Measurements from ENCODE around the gene MIPOL1. TPM values are rescaled to one million over a fixed set of nuclear protein-coding genes. Genes with fewer than 3 reads are reported as not detected.

Gene MIPOL1
- polyA plus RNA-seq, 12 donors, result 2.8 to 8.9 (median 5.9) TPM; not detected in 1

DNA sequence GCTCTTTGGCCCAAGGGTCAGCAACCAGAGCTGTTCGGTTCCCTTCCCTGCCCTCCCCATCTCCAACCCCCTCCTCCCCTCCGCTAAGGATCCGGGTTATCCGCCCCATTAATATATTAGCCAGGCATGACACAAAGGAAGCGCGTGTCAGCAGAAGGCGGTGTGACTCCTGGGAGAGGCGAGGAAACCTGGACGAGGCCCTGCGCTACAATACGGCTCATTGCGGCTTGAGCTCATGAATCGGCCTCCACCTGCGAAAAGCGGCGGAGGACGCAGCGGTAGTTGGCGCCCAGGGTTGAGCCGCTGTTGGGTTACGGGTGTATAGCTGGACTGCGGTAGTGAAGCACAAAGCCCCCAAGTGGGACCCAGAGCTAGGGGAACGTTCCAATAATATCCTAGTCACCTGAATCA is 387.4 kb downstream of the MIPOL1 start:
- DNase-seq, result no peak

DNA sequence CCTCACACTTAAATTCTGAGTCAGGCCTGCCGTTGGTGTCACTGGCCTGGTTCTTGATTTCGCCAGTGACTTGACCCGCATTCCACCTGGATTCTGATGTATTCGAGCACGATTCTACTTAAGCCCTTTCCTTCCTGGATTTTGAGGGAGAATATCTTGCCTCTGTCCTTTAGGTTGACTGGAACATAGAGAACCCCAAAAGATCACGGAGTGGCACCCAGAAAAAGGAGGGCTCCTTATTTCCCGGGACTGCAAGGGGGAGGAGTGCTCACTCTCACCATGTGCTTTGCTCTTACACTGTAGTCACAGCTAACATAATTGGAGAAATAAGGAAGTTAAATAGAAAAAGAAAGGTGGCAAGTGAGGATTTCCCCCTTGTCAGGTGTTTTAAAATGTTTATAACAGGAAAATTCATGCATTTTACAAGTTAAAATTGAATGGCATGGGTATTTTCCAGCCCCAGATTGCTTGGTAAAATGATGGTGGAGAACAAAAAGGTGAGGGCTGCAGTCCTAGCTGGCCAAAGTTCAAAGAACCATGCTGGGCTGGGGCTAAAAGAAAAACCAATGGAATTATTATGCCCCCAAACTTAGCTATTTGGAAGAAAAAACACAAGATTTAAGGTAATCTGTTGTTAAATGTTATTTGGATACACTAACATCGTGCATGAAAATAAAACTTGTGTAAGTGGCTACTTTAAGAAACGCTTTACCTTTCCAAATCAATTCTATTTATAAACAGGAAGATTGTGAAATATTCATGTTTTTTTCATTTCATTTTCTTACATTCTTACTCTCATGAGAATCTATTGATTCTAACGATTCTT is 388.4 kb downstream of the MIPOL1 start:
- DNase-seq, result no peak

GRCh38 chr14:37586797-37587130 is 389.0 kb downstream of the MIPOL1 start:
- DNase-seq, result no peak

- DNase-seq, result no peak
Measured at GRCh38 chr14:37587131-37587803, 389.5 kb downstream of the MIPOL1 start.

DNA sequence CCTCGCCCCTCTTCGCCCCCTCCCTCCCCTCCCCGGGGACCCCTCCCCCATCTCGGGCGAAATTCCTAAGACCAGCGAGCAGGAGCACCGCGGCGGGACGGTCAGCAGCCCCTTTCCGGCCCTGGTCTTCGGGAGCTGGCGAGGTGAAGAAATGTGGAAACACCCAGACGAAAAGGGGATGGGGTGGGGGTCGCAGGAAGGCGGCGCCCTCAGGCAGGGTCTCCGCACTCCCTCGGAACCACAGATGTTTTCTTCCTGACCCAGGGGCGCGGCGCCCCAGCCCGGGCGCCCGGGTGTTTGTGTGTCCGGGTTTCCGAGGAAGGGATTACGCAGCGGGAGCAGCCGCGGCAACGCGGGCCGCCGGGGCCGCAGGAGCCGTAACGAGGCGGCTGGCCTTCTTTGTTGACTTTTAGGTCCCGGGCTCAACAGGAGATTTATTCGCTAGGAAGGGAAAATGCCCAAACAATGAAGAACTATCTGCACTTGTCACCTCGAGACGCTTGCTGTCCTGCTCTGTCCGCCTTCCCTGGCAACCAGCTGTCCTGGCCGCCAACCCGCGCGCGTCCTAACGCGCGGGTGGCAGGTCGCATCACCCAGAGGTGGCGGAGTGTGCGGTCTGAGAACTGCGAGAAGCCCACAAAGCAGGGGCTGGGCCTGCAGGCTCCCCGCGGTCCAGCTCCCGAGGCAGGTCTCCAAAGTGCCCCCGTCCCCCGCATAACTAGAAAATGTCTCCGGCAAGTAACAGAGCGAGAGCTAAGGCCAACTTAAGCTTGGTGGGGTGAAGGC is 390.3 kb downstream of the MIPOL1 start:
- no peak for DNase-seq

- no peak for DNase-seq
Measured at GRCh38 chr14:37588667-37588955, 390.9 kb downstream of the MIPOL1 start.

DNA sequence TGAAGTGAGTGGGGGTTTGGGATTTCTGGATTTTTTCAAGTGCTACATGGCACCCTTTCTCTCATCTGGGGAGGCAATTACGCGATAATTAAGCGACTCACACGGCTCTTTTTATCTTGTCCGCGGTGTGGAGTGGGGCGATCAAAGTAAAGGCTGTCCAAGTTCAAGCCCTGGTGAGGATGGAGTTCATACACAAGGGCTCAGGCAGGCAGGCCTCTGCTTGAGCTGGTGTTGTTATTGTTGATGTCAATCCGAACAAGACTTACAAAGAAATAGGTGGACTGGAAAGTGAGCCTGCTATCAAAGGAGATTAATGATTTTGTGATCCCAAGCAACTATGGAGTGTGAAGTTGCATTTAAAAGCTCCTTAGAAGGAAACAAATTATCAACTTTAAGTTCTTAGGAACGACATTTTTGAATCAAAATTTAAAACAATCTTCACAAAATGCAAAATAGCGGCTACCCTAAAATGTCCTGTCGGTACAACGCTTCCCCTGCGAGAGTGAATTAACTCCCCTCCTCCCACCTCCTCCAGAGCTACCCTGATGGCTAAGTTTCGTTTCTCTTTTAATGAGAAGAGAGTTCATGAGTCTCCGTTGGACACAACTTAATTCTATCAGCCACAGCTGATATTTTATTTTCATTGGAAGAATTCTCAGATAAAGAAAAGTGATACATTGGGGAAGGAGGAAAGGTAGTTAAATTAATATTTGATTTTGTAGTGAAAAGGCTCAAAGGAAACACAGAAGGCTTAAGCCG is 391.4 kb downstream of the MIPOL1 start:
- no peak for DNase-seq

DNA sequence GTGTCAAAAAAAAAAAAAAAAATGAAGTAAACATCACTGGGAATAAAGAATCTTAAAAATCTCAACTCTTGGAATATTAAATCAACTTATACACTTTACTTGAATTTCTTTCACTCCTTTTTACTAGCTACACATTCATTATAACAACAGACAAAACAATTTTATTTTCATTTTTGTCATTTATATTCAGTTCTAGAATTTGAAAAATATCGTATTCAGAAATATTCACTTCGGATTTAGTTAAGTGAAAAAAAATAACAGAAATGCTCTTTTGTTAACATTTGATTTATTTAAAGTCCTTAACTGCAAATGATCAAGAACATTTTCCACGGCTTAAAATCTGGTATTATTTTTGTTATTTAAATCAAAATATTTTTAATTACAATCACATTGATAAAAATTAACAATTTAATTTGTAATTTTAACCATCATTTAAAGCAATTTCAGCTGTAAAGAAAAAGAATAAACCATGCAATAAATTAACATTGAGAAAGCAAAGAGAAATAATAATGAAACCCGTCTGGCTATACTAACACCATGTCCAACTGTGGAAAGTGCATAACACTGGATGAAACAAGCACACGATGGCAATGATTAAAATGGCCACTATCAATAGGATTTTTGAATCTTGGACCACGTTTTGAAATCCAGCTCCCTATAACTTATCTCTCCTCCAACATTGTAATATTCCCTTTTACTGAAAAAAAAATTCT is 392.1 kb downstream of the MIPOL1 start:
- no peak for DNase-seq

DNA sequence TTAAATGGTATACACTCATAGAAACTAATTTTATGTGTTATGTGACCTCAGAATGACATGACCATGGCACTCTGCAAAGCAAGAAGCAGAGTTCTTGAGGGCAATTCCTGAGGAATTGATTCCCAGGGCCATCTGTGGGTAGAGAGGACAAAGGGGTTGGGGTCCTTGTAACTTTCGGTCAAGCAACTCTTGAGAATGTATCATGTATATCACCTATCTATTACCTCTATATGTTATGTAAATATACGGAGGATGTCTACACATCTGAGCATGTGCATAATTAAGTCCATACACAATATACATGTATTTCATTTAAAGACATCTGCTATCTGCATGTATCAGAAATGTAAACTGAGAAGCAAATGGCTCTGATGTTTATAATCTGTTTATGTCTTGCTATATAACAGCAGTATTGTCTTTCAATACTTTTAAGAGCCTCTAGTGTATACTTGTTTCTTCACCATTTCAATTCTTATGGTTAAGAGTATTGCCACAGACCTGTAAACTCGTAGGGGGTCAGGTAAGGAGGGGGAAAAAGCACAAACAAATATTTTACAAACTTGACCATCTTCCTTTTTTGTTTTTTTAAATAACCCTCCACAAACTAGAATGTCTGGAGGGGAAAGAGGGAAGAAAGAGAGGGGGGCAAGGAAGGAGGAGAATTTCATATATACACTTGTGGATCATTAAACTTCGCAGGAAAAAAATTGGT is 392.8 kb downstream of the MIPOL1 start:
- DNase-seq, result no peak

- no peak for DNase-seq
Measured at GRCh38 chr14:37591311-37591940, 393.7 kb downstream of the MIPOL1 start.

GRCh38 chr14:37591941-37592481 is 394.3 kb downstream of the MIPOL1 start:
- no peak for DNase-seq

GRCh38 chr14:37592482-37593408 is 395.0 kb downstream of the MIPOL1 start:
- DNase-seq, result no peak

DNA sequence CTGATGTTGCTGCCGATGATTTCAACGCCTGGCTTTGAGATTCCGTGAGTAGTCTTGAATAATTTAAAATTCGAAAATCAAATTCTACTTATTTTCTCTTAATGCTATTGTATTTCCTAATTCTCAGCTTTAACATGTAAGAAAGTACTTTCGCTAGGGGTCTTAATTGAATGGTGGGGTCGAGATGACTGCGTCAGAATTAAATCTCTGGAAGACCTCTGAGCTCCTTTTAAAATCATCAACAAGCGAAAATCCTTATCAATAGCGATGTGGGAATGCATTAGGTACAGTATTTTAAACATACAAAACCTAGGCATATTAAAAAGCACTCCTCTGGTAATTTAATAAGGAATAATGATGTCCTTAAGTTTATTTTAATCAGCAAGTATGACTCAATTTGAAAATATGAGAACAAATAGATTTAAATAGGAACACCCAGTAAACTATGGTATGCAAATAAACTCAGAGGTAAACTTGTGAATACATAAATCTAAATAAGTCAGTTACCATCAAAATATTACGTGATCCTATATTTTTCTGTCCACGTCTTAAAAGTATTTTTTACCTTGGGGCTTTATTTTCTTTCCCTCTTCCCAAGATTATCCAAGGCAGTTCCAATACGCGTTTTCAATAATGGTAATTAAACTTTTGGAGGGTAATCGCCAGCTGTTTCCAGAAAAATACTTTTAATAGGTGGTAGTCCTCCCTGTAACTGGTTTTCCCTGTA is 395.9 kb downstream of the MIPOL1 start:
- no peak for DNase-seq

- peak; percentile 78 for DNase-seq
Measured at GRCh38 chr14:37594238-37594970, 396.7 kb downstream of the MIPOL1 start.

DNA sequence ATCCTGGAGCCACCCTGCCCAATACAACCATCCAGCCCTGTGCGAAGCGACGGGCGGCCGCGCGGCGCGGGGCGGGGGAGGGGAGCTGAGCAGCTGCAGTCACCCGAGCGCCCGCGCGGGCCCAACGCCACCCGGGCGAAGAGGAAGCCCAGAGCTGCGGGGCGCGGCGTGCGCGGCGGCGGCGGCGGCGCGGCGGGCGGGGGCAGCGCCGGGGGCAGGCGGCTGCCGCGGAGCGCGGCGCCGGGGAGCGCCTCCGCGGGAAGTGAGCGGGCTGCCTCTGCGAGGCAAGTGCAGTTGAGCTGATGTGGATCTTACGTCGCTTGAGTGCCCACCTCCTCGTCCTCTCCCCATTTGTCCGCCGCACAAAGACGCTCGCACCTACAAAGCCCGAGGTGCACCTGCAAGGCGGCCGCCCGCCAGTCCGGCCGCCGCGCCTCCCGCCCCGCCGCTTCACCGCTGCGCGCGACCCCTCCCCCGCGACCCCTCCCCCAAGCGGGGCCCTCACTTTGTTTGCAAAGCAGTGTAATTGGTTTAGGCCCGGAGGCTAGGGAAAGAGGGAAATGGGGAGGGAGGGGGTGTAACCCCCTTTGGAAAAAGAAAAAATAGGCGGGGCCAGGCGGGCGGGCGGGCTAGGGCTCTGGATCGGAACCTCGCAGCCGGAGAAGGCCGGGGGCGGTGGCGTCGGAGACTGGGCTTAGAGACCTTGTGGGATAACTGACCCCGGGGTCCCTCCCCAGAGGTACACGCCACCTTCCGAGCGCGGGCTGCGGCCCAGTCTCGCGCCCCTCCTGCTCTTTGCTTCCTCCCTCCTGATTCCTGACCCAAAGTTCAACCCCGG is 397.5 kb downstream of the MIPOL1 start, which contains the start of the genes FOXA1 and TTC6:
Gene FOXA1 (minus strand): TSS at position 279 of the 838 bp plus-strand sequence. CDS start 277 bp downstream, at position 2.
Gene TTC6 (plus strand): TSS at position 659 of the 838 bp plus-strand sequence. CDS start 26,436 bp downstream, outside the sequence.
- no peak for DNase-seq

Measured in muscle of arm (tissue), 12 donors.